ENCODE results near the gene ACTG2.
A peak's percentile ranks its signal among the peaks of the same experiment; 100 is the strongest.
"Not testable (repeated sequence)": the region's sequence is repeated elsewhere in the genome, so short reads cannot be mapped to it uniquely, and the experiment has no call there.

The ACTG2 gene

DNA sequence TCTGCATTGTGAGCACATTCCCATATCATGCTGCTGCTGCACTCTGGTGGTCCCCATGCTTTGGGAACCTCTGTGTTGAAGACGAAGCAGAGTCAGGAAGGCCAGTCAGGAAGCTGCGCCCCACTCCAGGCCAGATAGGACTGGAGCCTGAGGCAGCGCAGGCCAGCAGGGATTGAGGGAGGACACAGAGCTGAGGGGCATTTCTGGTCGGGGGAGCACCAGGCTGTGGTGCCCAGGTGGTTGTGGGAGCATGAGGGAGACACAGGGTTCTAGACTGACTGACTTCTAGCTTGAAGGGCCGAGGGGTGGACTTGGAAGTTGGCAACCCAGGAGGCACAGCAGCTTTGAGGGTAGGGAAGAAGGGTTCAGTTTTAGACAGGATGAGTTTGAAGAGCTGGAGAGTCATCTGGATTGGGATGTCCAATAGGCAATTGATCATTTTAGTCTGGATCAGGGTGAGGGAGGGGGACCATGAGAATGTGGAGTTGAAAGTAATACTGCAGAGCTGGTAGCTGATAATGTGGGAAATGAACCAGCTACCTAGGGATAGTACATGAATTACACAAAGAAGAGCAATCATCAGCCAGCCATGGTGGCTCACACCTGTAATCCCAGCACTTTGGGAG is 1.4 kb upstream of the ACTG2 start:
- DNase-seq (ENCODE audit: low read depth in 2 of 2), result no peak

DNA sequence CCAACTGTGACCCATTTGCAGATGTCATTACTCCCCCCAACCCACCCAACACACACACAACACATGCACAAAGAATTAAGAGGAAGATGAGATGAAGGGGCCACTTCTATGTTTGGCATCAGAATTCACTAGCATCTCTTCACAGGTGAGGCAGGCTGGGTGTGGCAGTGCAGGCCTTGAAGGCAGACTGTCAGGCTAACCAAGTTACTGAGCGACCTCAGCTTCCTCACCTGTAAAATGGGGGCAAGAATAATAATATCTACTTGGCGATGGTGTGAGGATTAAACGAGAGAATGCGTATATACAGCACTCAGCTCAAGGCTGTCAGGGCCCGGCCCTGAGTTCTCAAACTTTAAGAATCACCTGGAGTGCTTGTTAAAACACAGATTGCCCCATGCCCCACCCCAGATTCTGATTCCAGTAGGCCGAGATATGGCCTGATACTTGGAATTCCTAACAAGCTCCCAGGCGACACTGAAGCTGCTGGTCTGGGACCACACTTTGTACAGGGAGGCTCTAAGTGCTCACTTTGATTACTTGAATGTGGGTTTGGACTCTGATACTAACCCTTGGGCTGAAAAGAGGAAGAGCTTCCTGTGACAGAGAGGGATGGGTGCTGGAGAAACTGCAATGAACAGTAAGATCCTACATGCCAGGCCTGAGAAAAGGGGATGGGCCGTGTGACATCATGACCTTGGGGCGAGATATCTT is 1.1 kb downstream of the ACTG2 start:
- DNase-seq (ENCODE audit: low read depth in 2 of 2), result no peak

DNA sequence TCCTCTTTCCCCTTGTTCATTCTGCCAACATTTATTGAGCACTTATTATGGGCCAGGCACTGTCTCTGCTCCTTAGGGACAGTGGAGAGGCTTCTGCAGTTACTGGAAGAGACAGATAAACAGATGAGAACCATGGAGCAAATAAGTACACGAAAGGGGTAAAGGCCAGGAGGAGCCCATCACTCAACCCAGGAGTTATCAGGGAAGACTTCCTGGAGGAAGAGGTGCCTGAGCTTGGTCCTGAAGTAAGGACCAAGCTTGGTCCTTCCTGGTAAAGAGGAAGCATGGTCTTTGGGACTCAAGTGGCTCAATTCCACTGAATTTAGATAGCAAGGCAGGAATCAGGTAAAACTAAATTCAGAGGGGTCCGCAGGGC is 1.7 kb downstream of the ACTG2 start:
- no peak for DNase-seq (ENCODE audit: low read depth in 2 of 2)

DNA sequence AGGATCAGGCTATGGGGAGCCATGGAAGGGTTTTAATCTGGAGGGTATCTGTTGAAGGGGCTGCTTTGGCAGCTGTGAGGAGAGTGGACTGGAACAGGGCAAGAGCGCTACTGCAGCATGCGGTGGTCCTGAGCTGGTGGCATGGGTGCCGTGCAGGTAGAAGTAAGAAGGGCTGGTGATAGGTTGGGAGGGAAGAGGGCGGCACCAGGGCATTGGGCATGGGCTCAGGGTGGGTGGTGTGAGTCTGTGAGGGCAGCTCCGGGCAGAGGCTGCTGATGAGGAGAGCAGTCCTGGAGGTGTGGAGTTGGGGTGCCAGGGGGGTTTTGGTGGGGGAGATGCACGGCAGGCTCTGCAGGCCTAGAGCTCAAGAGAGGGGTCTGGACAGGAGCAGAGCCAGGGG is 2.1 kb downstream of the ACTG2 start:
- DNase-seq (ENCODE audit: low read depth in 2 of 2), result no peak

DNA sequence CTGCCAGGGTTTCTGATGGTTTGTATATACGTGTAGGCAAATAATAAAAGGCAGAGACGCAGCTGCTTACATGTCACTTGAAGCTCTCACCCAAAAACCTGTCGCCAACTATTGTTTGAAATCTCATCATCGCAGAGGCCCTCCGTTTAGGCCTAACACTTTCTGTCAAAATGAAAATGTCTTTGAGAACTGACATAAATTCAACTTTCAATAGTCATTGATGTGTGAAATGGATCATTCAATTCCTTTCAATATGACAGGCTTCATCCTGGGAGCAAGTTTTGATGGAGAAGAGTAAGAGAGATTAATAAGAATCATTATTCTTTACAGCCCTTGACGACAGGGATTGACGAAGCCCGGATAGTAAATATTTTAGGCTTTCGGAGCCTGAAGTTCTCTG is 2.7 kb downstream of the ACTG2 start:
- DNase-seq (ENCODE audit: low read depth in 2 of 2), result no peak

DNA sequence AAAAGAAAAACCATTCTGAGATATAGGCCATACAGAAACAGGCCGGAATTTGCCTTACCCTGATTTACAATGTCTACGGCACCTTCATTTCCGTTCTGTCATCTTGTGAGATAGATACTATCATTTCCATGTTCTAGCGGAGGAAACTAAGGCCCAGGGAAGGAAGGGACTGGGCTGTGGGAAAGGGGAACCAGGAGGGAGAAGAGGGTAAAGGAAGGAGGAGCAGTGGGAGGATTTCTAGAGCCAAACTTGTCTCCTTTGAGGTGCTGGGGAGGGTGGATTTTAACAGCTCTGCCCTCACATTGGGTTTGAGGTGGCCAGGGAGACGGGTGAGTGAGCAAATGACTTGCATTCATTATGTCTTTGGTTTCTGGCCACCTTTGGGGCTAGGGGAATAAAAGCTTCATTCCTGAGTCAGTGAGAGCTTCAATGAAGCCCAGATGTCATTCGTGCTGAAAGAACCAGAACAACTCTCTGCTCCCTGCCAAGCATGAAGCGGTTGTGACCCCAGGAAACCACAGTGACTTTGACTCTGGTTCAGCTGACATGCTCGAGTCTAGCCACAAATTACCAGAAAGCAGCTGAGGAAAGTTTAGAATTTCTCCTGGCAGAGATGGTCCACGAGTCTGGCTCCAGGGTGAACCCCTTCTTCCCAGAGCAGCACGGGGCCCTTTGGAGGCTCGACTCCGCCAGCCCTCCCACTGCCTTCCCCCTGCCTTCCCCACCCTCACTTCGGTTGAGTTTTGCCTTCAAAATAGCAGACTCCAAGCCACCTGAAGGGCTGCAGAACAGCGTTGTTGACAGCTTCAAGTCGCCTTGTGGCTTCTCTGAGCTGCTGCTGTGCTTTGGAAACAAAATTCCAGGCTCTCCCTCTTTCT is 3.8 kb downstream of the ACTG2 start:
- peak; percentile 85 to 90 for DNase-seq (ENCODE audit: low read depth in 2 of 2)

DNA sequence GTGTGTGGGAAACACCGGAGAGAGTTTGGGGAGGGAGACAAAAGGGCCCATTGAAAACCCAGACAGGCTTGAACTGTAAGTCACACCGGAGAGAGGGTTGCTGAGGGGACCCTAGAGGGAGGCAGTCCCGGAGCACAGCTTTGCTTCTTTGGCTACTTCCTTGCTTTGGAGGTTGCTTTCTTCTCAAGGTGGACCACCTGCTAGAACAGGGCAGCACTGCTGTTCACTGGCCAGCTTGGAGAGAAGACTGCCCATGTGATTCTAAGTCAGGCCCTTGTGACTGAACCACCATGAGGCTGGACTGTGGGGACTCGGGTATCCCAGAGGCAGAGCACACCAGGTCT is 4.4 kb downstream of the ACTG2 start:
- no peak for DNase-seq (ENCODE audit: low read depth in 2 of 2)

DNA sequence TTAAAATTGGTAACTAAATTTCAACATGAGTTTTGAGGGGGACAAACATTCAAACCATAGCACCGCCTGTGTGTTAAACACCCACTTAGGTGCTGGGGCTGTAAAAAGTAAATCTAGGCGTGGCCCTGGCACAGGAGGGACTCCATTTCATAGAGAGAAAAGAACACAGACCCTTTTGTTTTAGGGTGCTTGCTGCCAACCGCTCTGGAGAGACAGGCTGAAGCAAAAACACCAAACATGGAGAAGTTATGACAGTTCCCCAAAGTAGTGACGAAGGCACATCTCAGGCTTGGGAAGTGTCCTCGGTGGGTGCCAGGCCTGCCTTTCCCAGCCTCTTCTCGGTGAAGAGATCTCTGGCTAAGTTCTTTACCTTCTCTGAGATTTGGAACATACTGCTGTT is 5.1 kb downstream of the ACTG2 start:
- DNase-seq (ENCODE audit: low read depth in 2 of 2), result no peak

DNA sequence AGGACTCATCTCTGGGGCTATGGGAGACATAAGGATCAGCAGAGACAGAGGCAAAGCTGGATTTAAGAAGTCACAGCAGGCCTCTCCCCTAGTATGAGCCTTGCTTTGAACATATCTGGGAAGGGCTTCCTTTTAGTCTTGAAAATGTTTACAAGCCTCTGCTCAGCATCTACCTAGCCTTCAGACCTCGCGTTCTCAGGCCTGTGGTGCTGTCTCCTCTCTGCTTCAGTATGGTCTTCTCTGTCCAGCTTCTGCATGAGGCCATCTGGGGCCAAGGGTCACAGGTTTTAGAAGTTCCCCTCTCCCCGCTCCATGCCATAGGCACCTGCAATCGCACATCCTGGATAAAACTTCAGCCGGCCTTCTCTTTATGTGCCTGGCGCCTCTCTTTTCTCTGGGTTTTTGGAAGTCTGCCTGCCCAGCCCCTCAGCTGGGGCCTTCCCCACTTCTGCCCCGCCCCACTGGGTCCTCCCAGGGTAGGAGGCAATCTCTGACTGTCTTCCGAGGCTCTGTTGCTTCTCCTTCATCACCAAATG is 7.1 kb downstream of the ACTG2 start:
- no peak for DNase-seq (ENCODE audit: low read depth in 2 of 2)

DNA sequence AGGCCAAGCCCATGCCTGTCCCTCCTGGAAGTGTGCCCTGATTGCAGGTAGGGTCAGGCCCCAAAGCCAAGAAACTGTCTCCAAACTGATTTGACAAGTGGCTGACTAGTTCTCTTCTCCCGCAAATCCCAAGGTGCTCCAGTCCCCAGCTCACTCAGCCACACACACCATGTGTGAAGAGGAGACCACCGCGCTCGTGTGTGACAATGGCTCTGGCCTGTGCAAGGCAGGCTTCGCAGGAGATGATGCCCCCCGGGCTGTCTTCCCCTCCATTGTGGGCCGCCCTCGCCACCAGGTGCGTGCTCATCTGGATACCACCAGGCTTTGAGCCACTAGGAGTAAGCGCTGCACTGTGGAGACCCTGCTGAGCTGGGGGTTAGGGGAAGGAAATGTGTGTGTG is 8.3 kb downstream of the ACTG2 start:
- DNase-seq (ENCODE audit: low read depth in 2 of 2), result no peak

DNA sequence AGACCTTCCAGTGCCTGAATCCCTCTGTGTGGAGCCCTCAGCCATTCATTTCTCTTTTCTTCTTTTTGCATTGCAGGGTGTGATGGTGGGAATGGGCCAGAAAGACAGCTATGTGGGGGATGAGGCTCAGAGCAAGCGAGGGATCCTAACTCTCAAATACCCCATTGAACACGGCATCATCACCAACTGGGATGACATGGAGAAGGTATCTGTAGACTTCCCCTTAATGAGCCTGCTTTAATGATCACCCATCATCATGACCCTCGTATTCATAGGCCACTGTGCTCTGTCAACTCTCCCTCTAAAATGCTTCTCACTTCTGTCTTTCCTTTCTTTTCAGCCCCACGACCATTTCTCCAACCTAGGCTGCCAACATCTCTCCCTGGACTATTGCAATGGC is 9.5 kb downstream of the ACTG2 start:
- no peak for DNase-seq (ENCODE audit: low read depth in 2 of 2)

DNA sequence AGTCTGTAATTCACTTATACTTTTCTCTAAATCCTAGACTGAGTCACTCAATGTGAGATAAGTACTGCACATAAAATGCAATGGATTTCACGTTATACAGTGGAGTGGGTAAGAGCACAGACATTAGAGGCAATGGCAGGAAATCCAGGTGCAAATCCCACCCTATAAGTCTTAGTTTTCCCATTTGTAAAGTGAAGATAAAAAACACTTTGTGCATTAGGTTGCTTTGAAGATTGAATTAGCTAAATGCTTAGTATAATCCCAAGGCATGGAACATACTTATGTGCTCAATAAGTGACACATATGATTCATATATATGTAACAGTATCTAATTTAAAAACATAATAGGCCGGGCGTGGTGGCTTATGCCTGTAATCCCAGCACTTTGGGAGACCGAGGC is 10.5 kb downstream of the ACTG2 start:
- no peak for DNase-seq (ENCODE audit: low read depth in 2 of 2)

DNA sequence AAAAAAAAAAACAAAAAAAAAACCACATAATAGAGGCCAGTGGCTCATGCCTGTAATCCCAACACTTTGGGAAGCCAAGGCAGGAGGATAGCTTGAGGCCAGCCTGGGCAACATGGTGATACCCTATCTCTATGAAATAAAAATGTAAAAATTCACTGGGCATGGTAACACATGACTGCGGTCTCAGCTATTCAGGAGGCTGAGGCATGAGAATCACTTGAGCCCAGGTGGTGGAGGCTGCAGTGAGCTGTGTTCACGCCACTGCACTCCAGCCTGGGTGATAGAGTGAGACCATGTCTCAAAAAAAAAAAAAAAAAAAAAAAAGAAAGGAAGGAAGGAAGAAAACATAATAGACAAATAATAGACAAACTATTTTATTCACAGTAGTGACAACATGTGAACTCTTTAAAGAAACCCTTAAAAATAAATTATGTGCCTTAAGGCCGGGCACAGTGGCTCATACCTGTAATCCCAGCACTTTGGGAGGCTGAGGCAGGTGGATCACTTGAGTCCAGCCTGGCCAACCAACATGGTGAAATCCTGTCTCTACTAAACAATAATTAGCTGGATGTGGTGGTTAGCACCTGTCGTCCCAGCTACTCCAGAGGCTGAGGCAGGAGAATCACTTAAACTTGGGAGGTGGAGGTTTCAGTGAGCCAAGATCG is 11.3 kb downstream of the ACTG2 start:
- not testable (repeated sequence) for DNase-seq (ENCODE audit: low read depth in 2 of 2)

DNA sequence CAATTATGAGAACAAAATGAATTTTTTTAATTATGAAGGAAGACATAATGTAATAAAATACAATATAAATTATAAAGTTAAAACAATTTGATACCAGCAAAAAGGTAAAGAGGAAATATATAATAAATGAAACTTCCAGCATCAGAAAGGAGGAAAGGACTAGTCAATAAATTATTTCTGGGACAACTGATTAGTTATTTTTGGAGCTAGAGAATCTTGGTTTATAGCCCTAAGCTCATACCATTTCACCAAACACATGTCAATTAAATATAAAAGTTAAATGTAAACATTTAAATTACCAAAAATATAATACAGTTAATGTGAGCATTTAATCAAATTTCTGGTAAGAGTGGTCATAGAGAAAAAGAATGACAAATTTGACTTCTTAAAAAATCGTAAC is 12.1 kb downstream of the ACTG2 start:
- DNase-seq (ENCODE audit: low read depth in 2 of 2), result no peak

DNA sequence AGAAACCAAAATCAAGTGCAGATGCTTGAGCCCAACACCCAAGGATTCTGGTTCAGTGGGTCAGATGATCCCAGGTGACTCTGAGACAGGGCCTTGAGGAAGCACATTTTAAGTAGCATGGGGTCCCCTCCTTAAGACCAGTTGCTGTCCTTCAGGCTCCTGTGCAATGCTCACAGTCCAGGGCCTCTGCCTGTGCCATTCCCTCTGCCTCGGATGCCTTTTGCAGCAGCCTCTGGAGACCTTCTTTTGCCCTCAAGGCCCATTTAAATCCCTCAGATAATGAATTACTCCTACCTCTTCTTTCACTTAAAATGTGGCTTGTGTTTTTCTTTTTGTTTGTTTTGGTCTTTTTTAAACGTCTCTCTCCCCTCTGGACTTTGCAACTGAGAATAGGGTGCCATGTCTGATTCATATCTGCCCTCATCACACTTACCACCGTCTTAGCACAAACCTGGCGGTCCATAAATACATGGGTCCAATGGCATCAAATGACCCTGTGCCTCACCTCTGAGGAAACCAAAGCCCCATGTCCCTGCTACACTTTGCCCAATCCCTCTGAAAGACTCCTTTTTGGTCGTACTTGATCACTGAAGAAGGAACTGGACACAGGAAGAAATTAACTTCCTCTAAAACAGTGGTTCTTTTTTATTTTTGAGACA is 14.2 kb downstream of the ACTG2 start:
- no peak for DNase-seq (ENCODE audit: low read depth in 2 of 2)

DNA sequence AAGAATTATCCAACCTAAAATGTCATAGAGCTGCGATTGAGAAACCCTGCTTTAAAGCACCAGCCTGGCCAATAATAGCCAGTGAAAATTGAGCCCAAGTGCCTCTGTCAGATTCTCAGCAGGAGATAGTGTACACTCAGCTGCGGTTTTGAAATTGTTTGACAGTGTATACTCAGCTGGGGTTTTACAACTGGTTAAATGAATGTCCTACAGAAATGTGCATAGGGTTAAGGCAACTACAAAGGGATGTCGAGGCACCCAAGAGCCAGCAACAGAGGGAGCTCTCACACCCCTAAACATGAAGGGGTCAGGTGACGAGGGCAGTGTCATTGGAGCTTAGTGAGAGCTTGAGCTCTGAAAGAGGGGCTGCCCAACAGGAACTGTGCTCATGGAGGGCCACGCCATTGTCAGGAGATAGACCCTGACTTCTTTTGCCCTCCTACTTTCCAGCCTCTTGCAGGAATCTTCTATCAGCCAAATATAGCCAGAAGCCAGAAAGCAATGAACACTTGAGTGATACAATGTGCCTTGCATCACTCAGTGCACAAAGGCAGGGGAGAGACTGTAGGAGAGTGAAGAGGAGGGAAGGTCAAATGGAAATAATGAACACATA is 15.1 kb downstream of the ACTG2 start:
- no peak for DNase-seq (ENCODE audit: low read depth in 2 of 2)

DNA sequence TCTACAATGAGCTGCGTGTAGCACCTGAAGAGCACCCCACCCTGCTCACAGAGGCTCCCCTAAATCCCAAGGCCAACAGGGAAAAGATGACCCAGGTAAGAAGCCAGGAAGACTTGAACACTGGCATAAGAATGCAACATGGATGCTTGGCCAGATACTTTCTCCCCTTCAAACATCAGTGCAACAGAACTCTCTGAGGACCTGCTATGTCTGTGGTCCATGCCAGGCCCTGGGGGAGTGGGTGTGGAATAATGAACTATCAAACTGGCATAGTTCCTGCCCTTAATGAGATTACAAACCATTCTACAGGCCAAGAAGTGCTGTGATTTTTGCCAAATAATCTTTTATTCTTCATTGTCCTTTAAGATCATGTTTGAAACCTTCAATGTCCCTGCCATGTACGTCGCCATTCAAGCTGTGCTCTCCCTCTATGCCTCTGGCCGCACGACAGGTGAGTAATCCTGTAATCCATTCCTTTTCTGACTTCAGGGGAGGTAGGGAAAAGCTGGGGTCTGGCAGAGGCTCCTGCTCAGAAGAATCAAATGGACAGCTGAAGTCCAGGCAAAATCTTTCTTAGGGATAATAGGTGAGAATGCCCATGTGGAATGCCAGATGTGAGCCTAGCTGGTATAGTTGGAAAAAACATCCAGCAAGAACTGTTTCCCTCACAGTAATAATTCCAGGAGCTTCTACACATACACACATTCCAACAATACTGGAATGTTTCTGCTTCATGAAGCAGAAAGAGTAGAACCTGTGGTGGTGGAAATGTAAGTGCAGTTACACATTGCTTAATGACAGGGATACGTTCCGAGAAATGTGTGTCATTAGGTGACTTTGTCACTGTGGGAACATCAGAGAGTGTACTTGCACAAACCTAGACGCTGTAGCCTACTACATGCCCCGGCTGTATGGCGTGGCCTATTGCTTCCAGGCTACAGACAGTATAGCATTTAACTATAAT is 16.2 kb downstream of the ACTG2 start:
- no peak for DNase-seq (ENCODE audit: low read depth in 2 of 2)

DNA sequence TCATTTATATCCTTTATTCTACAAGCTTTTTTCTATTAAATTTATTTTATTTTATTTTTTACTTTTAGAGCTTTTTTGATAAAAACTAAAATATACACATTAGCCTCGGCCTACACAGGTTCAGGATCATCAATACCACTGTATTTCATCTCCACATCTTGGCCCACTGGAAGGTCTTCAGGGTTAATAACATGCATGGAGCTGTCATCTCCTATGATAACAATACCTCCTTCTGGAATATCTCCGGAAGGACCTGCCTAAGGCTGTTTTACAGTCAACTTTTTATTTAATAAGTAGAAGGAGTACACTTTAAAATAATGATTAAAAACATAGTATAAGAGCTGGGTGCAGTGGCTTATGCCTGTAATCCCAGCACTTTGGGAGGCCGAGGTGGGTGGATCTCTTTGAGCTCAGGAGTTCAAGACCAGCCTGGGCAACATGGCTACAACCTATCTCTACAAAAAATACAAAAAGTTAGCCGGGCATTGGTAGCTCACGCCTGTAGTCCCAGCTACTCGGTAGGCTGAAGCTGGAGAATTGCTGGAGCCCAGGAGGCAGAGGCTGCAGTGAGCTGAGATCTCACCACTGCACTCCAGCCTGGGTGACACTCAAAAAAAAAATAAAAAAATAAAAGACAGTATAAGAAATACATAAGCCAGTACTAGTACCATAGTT is 18.2 kb downstream of the ACTG2 start:
- no peak for DNase-seq (ENCODE audit: low read depth in 2 of 2)

DNA sequence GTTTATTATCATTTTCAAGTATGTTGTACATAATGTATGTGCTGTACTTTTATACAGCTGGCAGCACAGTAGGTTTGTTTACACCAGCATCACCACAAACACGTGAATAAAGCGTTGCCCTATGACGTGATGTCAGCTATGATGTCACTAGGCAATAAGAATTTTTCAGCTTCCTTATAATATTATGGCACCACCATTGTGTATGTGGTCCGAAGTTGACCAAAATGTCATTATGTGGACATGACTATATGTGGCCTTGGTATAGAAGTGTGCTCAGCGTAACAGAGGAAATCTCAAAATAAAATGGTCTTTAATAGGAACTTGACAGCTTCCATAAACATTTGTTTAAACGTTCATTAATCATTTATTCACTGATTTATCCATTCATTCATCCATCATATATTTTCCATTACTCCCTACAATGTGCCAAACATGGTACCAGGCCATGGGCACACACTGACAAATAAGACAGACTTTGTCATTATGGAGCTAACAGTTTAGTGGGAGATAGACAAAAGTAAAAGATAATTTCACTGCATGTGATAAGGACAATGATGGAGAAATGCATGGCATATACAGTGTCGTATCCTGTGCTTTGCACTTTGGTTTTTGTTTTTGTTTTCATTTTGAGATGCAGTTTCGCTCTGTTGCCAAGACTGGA is 18.9 kb downstream of the ACTG2 start:
- DNase-seq (ENCODE audit: low read depth in 2 of 2), result no peak
